ENCODE results near the gene RNF182. TPM values are rescaled to one million over a fixed set of nuclear protein-coding genes. Genes with fewer than 3 reads are reported as not detected.

The RNF182 gene
- total and polyA plus RNA-seq, 10 of the 15 experiments (the other 5 are each of a cell fraction or from before 2014, with no cell fraction given), result not detected

DNA sequence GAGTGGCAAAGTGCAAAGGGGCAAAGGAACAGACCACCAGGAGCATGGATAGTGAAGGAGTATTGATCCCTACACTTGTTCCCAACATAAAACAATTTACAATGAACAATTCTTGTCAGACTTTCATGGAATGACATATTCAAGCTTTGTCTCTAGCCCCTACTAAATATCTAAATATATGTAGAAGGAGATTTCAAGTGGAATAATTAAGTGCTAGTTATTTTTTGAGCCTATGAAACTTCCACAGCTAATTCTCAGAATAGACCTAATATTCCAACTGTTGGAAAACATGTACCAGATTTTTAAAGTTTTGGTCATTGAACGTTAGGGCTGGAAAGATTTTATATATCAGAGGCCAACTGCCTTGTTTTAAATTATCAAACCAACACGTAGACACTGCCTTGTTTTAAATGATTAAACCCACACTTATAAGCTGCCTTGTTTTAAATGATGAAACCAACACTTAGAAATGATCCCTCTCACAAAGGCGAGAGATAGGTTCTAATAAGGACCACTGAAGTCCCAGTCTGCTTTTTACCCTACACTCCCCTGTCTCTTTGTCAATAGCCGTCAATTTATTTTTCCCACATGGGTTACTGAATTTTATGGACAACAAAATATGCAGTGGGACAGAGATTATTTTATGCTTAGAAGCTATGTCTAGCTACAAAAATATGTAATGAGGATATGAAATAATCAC is 62.1 kb downstream of the RNF182 start:
- ChIA-PET POLR2A (no interaction called here), RAD21 (ENCODE audit: unreplicated experiment) (no interaction called here), SMC1A (ENCODE audit: uncharacterized antibody, unreplicated experiment) (no interaction called here), CTCF (no interaction called here)
- intact Hi-C loops (cut with micrococcal nuclease; ENCODE audit: unreplicated experiment), result no loop called here
- WGBS (ENCODE audit: insufficient coverage, insufficient replicate concordance, low lambda C conversion rate, missing lambda C conversion rate), result 25% methylated on average over 4 of the region's 4 CpGs
- Histone ChIP-seq H2AFZ (ENCODE audit: control insufficient read depth, low read depth, low read length) (no peak overlapping the region), H3K79me2 (ENCODE audit: control insufficient read depth, insufficient read depth, low read length) (no peaks in the 10 kb centered on the region), H3K9me3 (replicated peaks; ENCODE audit: control insufficient read depth, insufficient read depth, low read length) (no peaks in the 10 kb centered on the region), H4K20me1 (ENCODE audit: control insufficient read depth, insufficient read depth) (no peaks in the 10 kb centered on the region), H3K4me2 (ENCODE audit: control insufficient read depth, insufficient read depth) (no peak overlapping the region), H3K36me3 (ENCODE audit: control insufficient read depth in 2 of 2, insufficient read depth in 2 of 2, low read length in 1 of 2) (no peaks in the 10 kb centered on the region; a peak in 1 of 4 replicates), H3K9ac (ENCODE audit: control insufficient read depth, insufficient read depth, low read length) (no peak overlapping the region), H3K4me3 (no peak overlapping the region), H3K27me3 (replicated peaks in 1 of 2; ENCODE audit: control insufficient read depth in 2 of 2, insufficient read depth in 2 of 2, low read length in 1 of 2) (peaks cover 0 to 2% of the 10 kb centered on the region in 2 experiments; a peak in 3 of 4 replicates), H3K4me1 (ENCODE audit: control insufficient read depth, insufficient read depth, low read length) (no peaks in the 10 kb centered on the region), H3K27ac (ENCODE audit: control insufficient read depth, insufficient read depth) (no peak overlapping the region)
- DNase-seq (ENCODE audit: low read depth, low spot score), result no peak
- in situ Hi-C loops (cut with MboI), result no loop called here
- no peak for FAIRE-seq
- BruUV-seq (replicated peaks), result no TSS peak
- TF ChIP-seq, protein P1, sequence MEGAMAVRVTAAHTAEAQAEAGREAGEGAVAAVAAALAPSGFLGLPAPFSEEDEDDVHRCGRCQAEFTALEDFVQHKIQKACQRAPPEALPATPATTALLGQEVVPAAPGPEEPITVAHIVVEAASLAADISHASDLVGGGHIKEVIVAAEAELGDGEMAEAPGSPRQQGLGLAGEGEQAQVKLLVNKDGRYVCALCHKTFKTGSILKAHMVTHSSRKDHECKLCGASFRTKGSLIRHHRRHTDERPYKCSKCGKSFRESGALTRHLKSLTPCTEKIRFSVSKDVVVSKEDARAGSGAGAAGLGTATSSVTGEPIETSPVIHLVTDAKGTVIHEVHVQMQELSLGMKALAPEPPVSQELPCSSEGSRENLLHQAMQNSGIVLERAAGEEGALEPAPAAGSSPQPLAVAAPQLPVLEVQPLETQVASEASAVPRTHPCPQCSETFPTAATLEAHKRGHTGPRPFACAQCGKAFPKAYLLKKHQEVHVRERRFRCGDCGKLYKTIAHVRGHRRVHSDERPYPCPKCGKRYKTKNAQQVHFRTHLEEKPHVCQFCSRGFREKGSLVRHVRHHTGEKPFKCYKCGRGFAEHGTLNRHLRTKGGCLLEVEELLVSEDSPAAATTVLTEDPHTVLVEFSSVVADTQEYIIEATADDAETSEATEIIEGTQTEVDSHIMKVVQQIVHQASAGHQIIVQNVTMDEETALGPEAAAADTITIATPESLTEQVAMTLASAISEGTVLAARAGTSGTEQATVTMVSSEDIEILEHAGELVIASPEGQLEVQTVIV (IDR thresholded peaks at IDR 0.05; ENCODE audit: borderline replicate concordance, partially characterized antibody), result no peak
- TF ChIP-seq SUPT20H (IDR thresholded peaks at IDR 0.05; ENCODE audit: borderline replicate concordance, control insufficient read depth, low read depth, low read length) (no peak), SIX5 (IDR thresholded peaks at IDR 0.05; ENCODE audit: low read depth, low read length, severe bottlenecking) (no peak), BMI1 (IDR thresholded peaks at IDR 0.05; ENCODE audit: borderline replicate concordance) (no peak), ATF7 (IDR thresholded peaks at IDR 0.05; ENCODE audit: low read depth) (no peak), RBBP5 (conservative IDR thresholded peaks at IDR 0.05) (no peak)
- TF ChIP-seq, protein P2, sequence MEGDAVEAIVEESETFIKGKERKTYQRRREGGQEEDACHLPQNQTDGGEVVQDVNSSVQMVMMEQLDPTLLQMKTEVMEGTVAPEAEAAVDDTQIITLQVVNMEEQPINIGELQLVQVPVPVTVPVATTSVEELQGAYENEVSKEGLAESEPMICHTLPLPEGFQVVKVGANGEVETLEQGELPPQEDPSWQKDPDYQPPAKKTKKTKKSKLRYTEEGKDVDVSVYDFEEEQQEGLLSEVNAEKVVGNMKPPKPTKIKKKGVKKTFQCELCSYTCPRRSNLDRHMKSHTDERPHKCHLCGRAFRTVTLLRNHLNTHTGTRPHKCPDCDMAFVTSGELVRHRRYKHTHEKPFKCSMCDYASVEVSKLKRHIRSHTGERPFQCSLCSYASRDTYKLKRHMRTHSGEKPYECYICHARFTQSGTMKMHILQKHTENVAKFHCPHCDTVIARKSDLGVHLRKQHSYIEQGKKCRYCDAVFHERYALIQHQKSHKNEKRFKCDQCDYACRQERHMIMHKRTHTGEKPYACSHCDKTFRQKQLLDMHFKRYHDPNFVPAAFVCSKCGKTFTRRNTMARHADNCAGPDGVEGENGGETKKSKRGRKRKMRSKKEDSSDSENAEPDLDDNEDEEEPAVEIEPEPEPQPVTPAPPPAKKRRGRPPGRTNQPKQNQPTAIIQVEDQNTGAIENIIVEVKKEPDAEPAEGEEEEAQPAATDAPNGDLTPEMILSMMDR (IDR thresholded peaks at IDR 0.05 in 2 of 3, conservative IDR thresholded peaks at IDR 0.05 in 1 of 3; ENCODE audit: control insufficient read depth in 2 of 3, extremely low read depth in 1 of 3, insufficient read depth in 1 of 3, low read depth in 3 of 3, low read length in 3 of 3), result no peak
- no peak for ATAC-seq
